ENCODE results near the gene CACNA1C.

- TF ChIP-seq, protein P1, sequence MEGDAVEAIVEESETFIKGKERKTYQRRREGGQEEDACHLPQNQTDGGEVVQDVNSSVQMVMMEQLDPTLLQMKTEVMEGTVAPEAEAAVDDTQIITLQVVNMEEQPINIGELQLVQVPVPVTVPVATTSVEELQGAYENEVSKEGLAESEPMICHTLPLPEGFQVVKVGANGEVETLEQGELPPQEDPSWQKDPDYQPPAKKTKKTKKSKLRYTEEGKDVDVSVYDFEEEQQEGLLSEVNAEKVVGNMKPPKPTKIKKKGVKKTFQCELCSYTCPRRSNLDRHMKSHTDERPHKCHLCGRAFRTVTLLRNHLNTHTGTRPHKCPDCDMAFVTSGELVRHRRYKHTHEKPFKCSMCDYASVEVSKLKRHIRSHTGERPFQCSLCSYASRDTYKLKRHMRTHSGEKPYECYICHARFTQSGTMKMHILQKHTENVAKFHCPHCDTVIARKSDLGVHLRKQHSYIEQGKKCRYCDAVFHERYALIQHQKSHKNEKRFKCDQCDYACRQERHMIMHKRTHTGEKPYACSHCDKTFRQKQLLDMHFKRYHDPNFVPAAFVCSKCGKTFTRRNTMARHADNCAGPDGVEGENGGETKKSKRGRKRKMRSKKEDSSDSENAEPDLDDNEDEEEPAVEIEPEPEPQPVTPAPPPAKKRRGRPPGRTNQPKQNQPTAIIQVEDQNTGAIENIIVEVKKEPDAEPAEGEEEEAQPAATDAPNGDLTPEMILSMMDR (IDR thresholded peaks at IDR 0.05; ENCODE audit: borderline replicate concordance, extremely low read depth, low read length, poor library complexity, severe bottlenecking) = no peak
- TF ChIP-seq EZH2 (IDR thresholded peaks at IDR 0.05; ENCODE audit: borderline replicate concordance, low read depth, low read length, severe bottlenecking) = no peak
Measured at GRCh38 chr12:2389079-2389790, 336.4 kb downstream of the CACNA1C start.

All from DND-41 (cell line).